MM.1S (cell line): ENCODE results near the gene ARSI.

Experiments
- DNase-seq: peaks from one replicate; pipeline ENCODE4 v3.0.0-alpha.2; 2015
- H2AFZ ChIP-seq: fragments of 300-600 bp; sonication (generic); 2 replicates; pipeline ENCODE4 v1.6.0; 2016; ENCODE audit warnings: antibody characterized with exemption, low read length
- H3F3A ChIP-seq: fragments of 300-600 bp; sonication (generic); 2 replicates; pipeline ENCODE4 v1.6.1; 2016; ENCODE audit warnings: mild to moderate bottlenecking, antibody characterized with exemption, low read length, moderate library complexity, mixed read lengths; ENCODE audit not compliant: insufficient read depth
- H3K27ac ChIP-seq: fragments of 300-600 bp; sonication (generic); 2 replicates; pipeline ENCODE4 v1.5.1; 2016; ENCODE audit warnings: mild to moderate bottlenecking, low read length
- H3K27me3 ChIP-seq: fragments of 300-600 bp; sonication (generic); replicated peaks from 2 replicates; pipeline ENCODE4 v1.6.0; 2016; ENCODE audit warnings: low read length; ENCODE audit not compliant: insufficient read depth
- H3K36me3 ChIP-seq: fragments of 300-600 bp; sonication (generic); replicated peaks from 2 replicates; pipeline ENCODE4 v1.6.1; 2016; ENCODE audit warnings: mild to moderate bottlenecking, low read length, mixed read lengths; ENCODE audit not compliant: insufficient read depth
- H3K4me1 ChIP-seq: fragments of 300-600 bp; sonication (generic); 2 replicates; pipeline ENCODE4 v1.6.1; 2016; ENCODE audit warnings: low read length, mixed read lengths
- H3K4me2 ChIP-seq: fragments of 300-600 bp; sonication (generic); 2 replicates; pipeline ENCODE4 v1.6.0; 2016; ENCODE audit warnings: low read depth, low read length
- H3K4me3 ChIP-seq: fragments of 300-600 bp; sonication (generic); 2 replicates; pipeline ENCODE4 v1.5.1; 2016; ENCODE audit warnings: low read length, mixed read lengths
- H3K79me2 ChIP-seq: fragments of 300-600 bp; sonication (generic); 2 replicates; pipeline ENCODE4 v1.6.1; 2016; ENCODE audit warnings: mixed run types, low read length, mixed read lengths
- H3K9ac ChIP-seq: fragments of 300-600 bp; sonication (generic); 2 replicates; pipeline ENCODE4 v1.6.1; 2016; ENCODE audit warnings: low read length, mixed read lengths
- H3K9me2 ChIP-seq: fragments of 300-600 bp; sonication (generic); replicated peaks from 2 replicates; pipeline ENCODE4 v1.6.1; 2016; ENCODE audit warnings: mild to moderate bottlenecking, low read length, mixed read lengths; ENCODE audit not compliant: insufficient read depth
- H3K9me3 ChIP-seq: fragments of 300-600 bp; sonication (generic); replicated peaks from 2 replicates; pipeline ENCODE4 v1.6.1; 2016; ENCODE audit warnings: mild to moderate bottlenecking, low read length, mixed read lengths; ENCODE audit not compliant: insufficient read depth
- H4K20me1 ChIP-seq: fragments of 300-600 bp; sonication (generic); 2 replicates; pipeline ENCODE4 v1.6.1; 2016; ENCODE audit warnings: mild to moderate bottlenecking, low read length, moderate library complexity, mixed read lengths; ENCODE audit not compliant: insufficient read depth
- CTCF ChIP-seq: fragments of 300-600 bp; sonication (generic); IDR thresholded peaks from 2 replicates; pipeline ENCODE4 v1.5.1; 2016; ENCODE audit warnings: antibody characterized with exemption, low read length, mixed read lengths
- EZH2 ChIP-seq: fragments of 300-600 bp; sonication (generic); optimal IDR thresholded peaks from 2 replicates; pipeline ENCODE3; 2017; ENCODE audit warnings: low read depth, mild to moderate bottlenecking, antibody characterized with exemption, low read length, mixed read lengths
- EZH2phosphoT487 ChIP-seq: fragments of 300-600 bp; sonication (generic); IDR thresholded peaks from 2 replicates; pipeline ENCODE4 v1.6.1; 2018; ENCODE audit warnings: antibody characterized with exemption, low read length

Gene ARSI

DNA sequence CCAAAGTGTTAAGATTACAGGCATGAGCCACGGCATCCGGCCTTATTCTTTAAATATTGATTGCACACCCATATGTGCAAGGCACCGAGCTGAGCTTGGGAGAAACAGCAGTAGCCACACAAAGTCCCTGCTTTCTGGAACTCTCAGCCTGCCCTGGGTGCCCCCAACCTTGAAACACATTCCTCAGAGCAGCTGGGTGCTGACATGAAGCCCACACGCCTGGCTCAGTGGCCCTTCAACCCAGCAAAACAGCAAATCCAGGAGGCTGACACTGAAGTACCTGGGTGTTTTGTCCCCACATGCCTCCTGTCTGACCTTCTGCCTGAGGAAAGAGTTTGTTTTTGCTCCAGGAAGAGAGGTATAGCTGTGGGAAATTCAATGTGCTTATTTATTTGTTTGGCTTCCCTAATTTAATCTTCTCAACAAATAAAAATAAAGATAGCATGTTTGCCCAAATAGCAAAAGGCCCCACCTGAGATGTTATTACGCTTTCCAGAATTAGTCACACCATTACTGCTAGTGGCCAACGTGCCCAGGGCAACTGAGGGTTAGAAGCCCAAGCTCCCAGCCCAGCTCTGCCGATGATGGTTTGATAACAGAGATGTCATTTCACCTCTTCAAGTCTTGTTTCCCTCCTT is 41.4 kb upstream of the ARSI start:
- no peak overlapping the region for H3K27ac ChIP-seq
- no peaks in the 10 kb centered on the region for H3K79me2 ChIP-seq
- H3K4me2 ChIP-seq, result no peak overlapping the region
- no peaks in the 10 kb centered on the region for H3K36me3 ChIP-seq
- no peak for DNase-seq
- no peaks in the 10 kb centered on the region for H4K20me1 ChIP-seq
- peaks cover 42% of the 10 kb centered on the region for H3F3A ChIP-seq
- H3K4me3 ChIP-seq, result no peak overlapping the region
- H3K9ac ChIP-seq, result no peak overlapping the region
- H2AFZ ChIP-seq, result no peak overlapping the region
- TF ChIP-seq EZH2, result no peak
- no peak for TF ChIP-seq EZH2phosphoT487
- no peak for TF ChIP-seq CTCF
- no peaks in the 10 kb centered on the region for H3K9me2 ChIP-seq
- no peaks in the 10 kb centered on the region for H3K9me3 ChIP-seq
- no peaks in the 10 kb centered on the region for H3K27me3 ChIP-seq
- peaks cover 50% of the 10 kb centered on the region for H3K4me1 ChIP-seq

DNA sequence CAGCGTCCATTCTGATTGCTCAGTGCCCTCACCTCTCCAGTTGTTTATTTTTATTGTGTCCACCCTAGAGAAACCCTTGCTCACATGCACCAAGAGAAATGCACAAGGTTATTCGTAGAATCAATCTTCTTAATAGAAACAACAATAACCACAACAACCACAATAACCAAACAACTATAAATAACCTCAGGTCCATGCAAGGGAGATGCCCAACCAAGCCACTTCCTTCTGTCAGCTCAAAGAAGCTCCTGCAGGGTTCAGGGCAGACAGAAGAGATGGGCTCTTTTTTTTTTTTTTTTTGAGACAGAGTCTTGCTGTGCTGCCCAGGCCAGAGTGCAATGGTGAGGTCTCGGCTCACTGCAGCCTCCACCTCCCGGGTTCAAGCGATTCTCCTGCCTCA is 39.9 kb upstream of the ARSI start:
- H3K79me2 ChIP-seq, result no peaks in the 10 kb centered on the region
- H3K9ac ChIP-seq, result no peak overlapping the region
- peak overlapping the region; percentile 59; the same call in 1 of the 2 replicates for H3K27ac ChIP-seq
- no peaks in the 10 kb centered on the region for H3K9me2 ChIP-seq
- H3K9me3 ChIP-seq, result no peaks in the 10 kb centered on the region
- peak overlapping the region; percentile 66 for H3K4me2 ChIP-seq
- H3K4me3 ChIP-seq, result no peak overlapping the region
- peaks cover 45% of the 10 kb centered on the region for H3F3A ChIP-seq
- no peak overlapping the region for H2AFZ ChIP-seq
- TF ChIP-seq EZH2, result no peak
- no peak for TF ChIP-seq CTCF
- TF ChIP-seq EZH2phosphoT487, result no peak
- H4K20me1 ChIP-seq, result no peaks in the 10 kb centered on the region
- peaks cover 61% of the 10 kb centered on the region for H3K4me1 ChIP-seq
- peak; percentile 91 for DNase-seq
- H3K27me3 ChIP-seq, result no peaks in the 10 kb centered on the region
- no peaks in the 10 kb centered on the region for H3K36me3 ChIP-seq

GRCh38 chr5:150341989-150342388 is 39.3 kb upstream of the ARSI start:
- H3K27ac ChIP-seq, result peak overlapping the region; percentile 59; the same call in 1 of the 2 replicates
- H3K9me3 ChIP-seq, result no peaks in the 10 kb centered on the region
- H4K20me1 ChIP-seq, result no peaks in the 10 kb centered on the region
- peaks cover 45% of the 10 kb centered on the region for H3F3A ChIP-seq
- H3K9ac ChIP-seq, result no peak overlapping the region
- no peaks in the 10 kb centered on the region for H3K79me2 ChIP-seq
- no peaks in the 10 kb centered on the region for H3K36me3 ChIP-seq
- no peak overlapping the region for H2AFZ ChIP-seq
- no peak overlapping the region for H3K4me3 ChIP-seq
- TF ChIP-seq CTCF (no peak), EZH2phosphoT487 (no peak), EZH2 (no peak)
- H3K9me2 ChIP-seq, result no peaks in the 10 kb centered on the region
- peak overlapping the region; percentile 66 for H3K4me2 ChIP-seq
- peaks cover 61% of the 10 kb centered on the region for H3K4me1 ChIP-seq
- DNase-seq, result no peak
- H3K27me3 ChIP-seq, result no peaks in the 10 kb centered on the region
